HAP-1 (cell line): ENCODE results near the gene CFAP58.
"Not testable (repeated sequence)": the region's sequence is repeated elsewhere in the genome, so short reads cannot be mapped to it uniquely, and the experiment has no call there.

Experiments
- DNase-seq, 2 experiments: peaks; one replicate each; pipeline ENCODE4 v3.0.0-alpha.2; 2016 to 2020; ENCODE audit warnings: low spot score in 2 of 2
- H3K27me3 ChIP-seq: fragments of 250-450 bp; sonication (Bioruptor Pico); 2 replicates; pipeline ENCODE4 v1.5.1; 2020; ENCODE audit warnings: low read depth, mild to moderate bottlenecking, moderate library complexity
- H3K36me3 ChIP-seq: fragments of 250-450 bp; sonication (Bioruptor Pico); replicated peaks from 2 replicates; pipeline ENCODE4 v1.5.1; 2020; ENCODE audit warnings: mild to moderate bottlenecking
- H3K4me1 ChIP-seq: fragments of 250-450 bp; sonication (Bioruptor Pico); 2 replicates; pipeline ENCODE4 v1.5.1; 2020; ENCODE audit warnings: mild to moderate bottlenecking
- H3K4me3 ChIP-seq: fragments of 250-450 bp; sonication (Bioruptor Pico); 2 replicates; pipeline ENCODE4 v1.5.1; 2020; ENCODE audit warnings: mild to moderate bottlenecking, moderate library complexity
- H3K9me3 ChIP-seq: fragments of 250-450 bp; sonication (Bioruptor Pico); 2 replicates; pipeline ENCODE4 v1.5.1; 2020; ENCODE audit warnings: mild to moderate bottlenecking, moderate library complexity
- in situ Hi-C: fragments of 300-500 bp; cut with MboI; formaldehyde crosslinking; loops from 3 replicates; pipeline ENCODE4 v1.14.3; 2020; ENCODE audit warnings: low sequenced_read_pairs, inconsistent platforms, mixed read lengths

Gene CFAP58

GRCh38 chr10:104450490-104450889, 96.9 kb downstream of the CFAP58 start:
- Histone ChIP-seq H3K4me1 (no peaks in the 10 kb centered on the region), H3K36me3 (no peaks in the 10 kb centered on the region), H3K9me3 (no peaks in the 10 kb centered on the region), H3K4me3 (no peak overlapping the region), H3K27me3 (peaks cover 4% of the 10 kb centered on the region; the same call in 1 of the 2 replicates)
- DNase-seq: no peak
- in situ Hi-C loops: no loop called here

GRCh38 chr10:104450954-104451353, 97.3 kb downstream of the CFAP58 start:
- Histone ChIP-seq H3K9me3 (no peaks in the 10 kb centered on the region), H3K4me1 (no peaks in the 10 kb centered on the region), H3K27me3 (peaks cover 4% of the 10 kb centered on the region; the same call in 1 of the 2 replicates), H3K4me3 (no peak overlapping the region), H3K36me3 (no peaks in the 10 kb centered on the region)
- in situ Hi-C loops: no loop called here
- no peak for DNase-seq

- no peaks in the 10 kb centered on the region for H3K4me1 ChIP-seq
- H3K9me3 ChIP-seq: no peaks in the 10 kb centered on the region
- no peaks in the 10 kb centered on the region for H3K36me3 ChIP-seq
- H3K27me3 ChIP-seq: peaks cover 4% of the 10 kb centered on the region; the same call in 1 of the 2 replicates
- in situ Hi-C loops: no loop called here
- no peak for DNase-seq
- H3K4me3 ChIP-seq: no peak overlapping the region
Observed at GRCh38 chr10:104452977-104453376, 99.3 kb downstream of the CFAP58 start.

GRCh38 chr10:104456802-104457542, 103.3 kb downstream of the CFAP58 start:
- no peaks in the 10 kb centered on the region for H3K36me3 ChIP-seq
- no peaks in the 10 kb centered on the region for H3K4me1 ChIP-seq
- no peaks in the 10 kb centered on the region for H3K27me3 ChIP-seq
- no peaks in the 10 kb centered on the region for H3K9me3 ChIP-seq
- H3K4me3 ChIP-seq: no peak overlapping the region
- in situ Hi-C loops: no loop called here
- DNase-seq: no peak

- in situ Hi-C loops: no loop called here
- Histone ChIP-seq H3K36me3 (no peaks in the 10 kb centered on the region), H3K9me3 (no peaks in the 10 kb centered on the region), H3K4me1 (no peaks in the 10 kb centered on the region), H3K4me3 (no peak overlapping the region), H3K27me3 (no peaks in the 10 kb centered on the region)
- no peak for DNase-seq
Observed at GRCh38 chr10:104457543-104457828, 103.9 kb downstream of the CFAP58 start.

- H3K27me3 ChIP-seq, H3K36me3 ChIP-seq, H3K4me3 ChIP-seq, H3K4me1 ChIP-seq, in situ Hi-C loops, H3K9me3 ChIP-seq, DNase-seq: not testable (repeated sequence)
Observed at GRCh38 chr10:104465575-104465974, 111.9 kb downstream of the CFAP58 start.

GRCh38 chr10:104468818-104469217, 115.2 kb downstream of the CFAP58 start:
- in situ Hi-C loops: not testable (repeated sequence)

GRCh38 chr10:104472505-104472904, 118.9 kb downstream of the CFAP58 start:
- Histone ChIP-seq H3K4me1 (no peaks in the 10 kb centered on the region), H3K4me3 (no peak overlapping the region), H3K36me3 (no peaks in the 10 kb centered on the region), H3K9me3 (no peaks in the 10 kb centered on the region), H3K27me3 (0 out of 2 replicates have a peak, but pooled peaks cover 3% of the 10 kb centered on the region)
- DNase-seq: no peak
- in situ Hi-C loops: no loop called here

More at GRCh38 chr10:104468818-104469217, 115.2 kb downstream of the CFAP58 start:
- not testable (repeated sequence) for H3K36me3 ChIP-seq, H3K4me1 ChIP-seq, H3K9me3 ChIP-seq, H3K27me3 ChIP-seq, DNase-seq, H3K4me3 ChIP-seq

GRCh38 chr10:104472957-104473745, 119.5 kb downstream of the CFAP58 start:
- Histone ChIP-seq H3K9me3 (no peaks in the 10 kb centered on the region), H3K4me1 (no peaks in the 10 kb centered on the region), H3K4me3 (no peak overlapping the region), H3K27me3 (0 out of 2 replicates have a peak, but pooled peaks cover 3% of the 10 kb centered on the region), H3K36me3 (no peaks in the 10 kb centered on the region)
- no peak for DNase-seq
- in situ Hi-C loops: no loop called here

GRCh38 chr10:104478380-104478779, 124.7 kb downstream of the CFAP58 start:
- H3K4me1 ChIP-seq: no peaks in the 10 kb centered on the region
- DNase-seq: no peak
- no peaks in the 10 kb centered on the region for H3K36me3 ChIP-seq
- no peaks in the 10 kb centered on the region for H3K9me3 ChIP-seq
- H3K27me3 ChIP-seq: peaks cover 13% of the 10 kb centered on the region; the same call in 1 of the 2 replicates
- in situ Hi-C loops: no loop called here
- no peak overlapping the region for H3K4me3 ChIP-seq

GRCh38 chr10:104479906-104480593, 126.4 kb downstream of the CFAP58 start:
- H3K4me3 ChIP-seq: no peak overlapping the region
- no peaks in the 10 kb centered on the region for H3K36me3 ChIP-seq
- in situ Hi-C loops: no loop called here
- peaks cover 13% of the 10 kb centered on the region; the same call in 1 of the 2 replicates for H3K27me3 ChIP-seq
- peak; percentile 36 to 63 for DNase-seq
- no peaks in the 10 kb centered on the region for H3K4me1 ChIP-seq
- H3K9me3 ChIP-seq: no peaks in the 10 kb centered on the region

- H3K27me3 ChIP-seq: peaks cover 13% of the 10 kb centered on the region; the same call in 1 of the 2 replicates
- DNase-seq: no peak
- no peaks in the 10 kb centered on the region for H3K9me3 ChIP-seq
- H3K36me3 ChIP-seq: no peaks in the 10 kb centered on the region
- in situ Hi-C loops: no loop called here
- H3K4me1 ChIP-seq: no peaks in the 10 kb centered on the region
- no peak overlapping the region for H3K4me3 ChIP-seq
Observed at GRCh38 chr10:104480797-104481196, 127.2 kb downstream of the CFAP58 start.

- Histone ChIP-seq H3K27me3 (peaks cover 13% of the 10 kb centered on the region; the same call in 1 of the 2 replicates), H3K4me3 (no peak overlapping the region), H3K9me3 (no peaks in the 10 kb centered on the region), H3K36me3 (no peaks in the 10 kb centered on the region), H3K4me1 (no peaks in the 10 kb centered on the region)
- no peak for DNase-seq
- in situ Hi-C loops: no loop called here
Observed at GRCh38 chr10:104483582-104483981, 129.9 kb downstream of the CFAP58 start.

GRCh38 chr10:104485632-104486031, 132.0 kb downstream of the CFAP58 start:
- H3K36me3 ChIP-seq: no peaks in the 10 kb centered on the region
- no peak overlapping the region for H3K4me3 ChIP-seq
- DNase-seq: no peak
- peaks cover 13% of the 10 kb centered on the region; the same call in 1 of the 2 replicates for H3K27me3 ChIP-seq
- in situ Hi-C loops: no loop called here
- H3K4me1 ChIP-seq: no peaks in the 10 kb centered on the region
- H3K9me3 ChIP-seq: no peaks in the 10 kb centered on the region
